ENCODE measurements around the gene PPARG.
A peak's percentile ranks its signal among the peaks of the same experiment; 100 is the strongest.

The PPARG gene

GRCh38 chr3:12345584-12346494 lies 57.0 kb downstream of the PPARG start:
- DNase-seq, result no peak

- no peak for DNase-seq
Measured at GRCh38 chr3:12347301-12347700, 58.4 kb downstream of the PPARG start.

DNA sequence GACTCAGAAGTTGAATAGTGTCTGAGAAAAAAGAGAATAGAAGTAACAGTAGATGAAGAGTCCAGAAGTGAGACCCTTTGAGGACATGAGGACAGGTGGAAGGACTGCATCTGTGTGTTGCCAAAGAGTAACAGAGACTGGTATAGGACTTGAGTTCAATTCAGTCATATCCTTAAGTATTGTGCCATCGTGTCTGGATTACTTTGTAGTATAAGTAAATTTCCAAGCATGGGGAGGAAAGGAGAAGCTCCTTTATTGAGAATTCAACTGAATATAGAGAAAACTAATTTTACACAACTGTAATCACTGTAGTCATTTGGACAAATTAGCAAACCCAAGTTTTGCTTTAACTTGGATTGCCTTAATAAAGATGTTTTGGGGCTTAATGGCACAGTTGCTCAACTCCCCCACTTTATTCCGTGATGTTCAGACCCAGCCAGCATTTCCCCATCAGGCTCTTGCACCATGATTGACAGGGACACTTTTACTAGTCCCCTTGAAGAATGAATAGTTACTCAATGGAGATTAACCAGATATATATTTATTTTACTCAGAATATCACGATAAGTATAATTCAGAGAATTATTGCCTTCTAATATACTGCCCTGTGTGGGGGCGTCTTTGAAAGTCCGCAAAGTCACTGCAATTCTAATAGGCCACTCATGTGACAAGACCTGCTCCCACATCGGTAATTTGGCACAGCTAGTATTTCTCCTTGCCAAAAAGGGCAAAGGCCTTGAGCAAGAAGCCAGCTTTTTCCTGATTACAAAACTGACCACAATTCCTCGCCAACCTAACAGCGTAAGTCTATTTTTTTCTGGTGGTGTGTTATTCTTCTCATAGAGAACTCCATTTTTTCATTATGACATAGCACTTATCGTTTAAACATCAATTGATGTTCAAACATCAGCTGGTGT lies 61.3 kb downstream of the PPARG start:
- no peak for DNase-seq

- no peak for DNase-seq
Measured at GRCh38 chr3:12351145-12351544, 62.3 kb downstream of the PPARG start.

- no peak for DNase-seq
Measured at GRCh38 chr3:12352253-12352652, 63.4 kb downstream of the PPARG start.

GRCh38 chr3:12352755-12353154 lies 63.9 kb downstream of the PPARG start:
- DNase-seq, result no peak

DNA sequence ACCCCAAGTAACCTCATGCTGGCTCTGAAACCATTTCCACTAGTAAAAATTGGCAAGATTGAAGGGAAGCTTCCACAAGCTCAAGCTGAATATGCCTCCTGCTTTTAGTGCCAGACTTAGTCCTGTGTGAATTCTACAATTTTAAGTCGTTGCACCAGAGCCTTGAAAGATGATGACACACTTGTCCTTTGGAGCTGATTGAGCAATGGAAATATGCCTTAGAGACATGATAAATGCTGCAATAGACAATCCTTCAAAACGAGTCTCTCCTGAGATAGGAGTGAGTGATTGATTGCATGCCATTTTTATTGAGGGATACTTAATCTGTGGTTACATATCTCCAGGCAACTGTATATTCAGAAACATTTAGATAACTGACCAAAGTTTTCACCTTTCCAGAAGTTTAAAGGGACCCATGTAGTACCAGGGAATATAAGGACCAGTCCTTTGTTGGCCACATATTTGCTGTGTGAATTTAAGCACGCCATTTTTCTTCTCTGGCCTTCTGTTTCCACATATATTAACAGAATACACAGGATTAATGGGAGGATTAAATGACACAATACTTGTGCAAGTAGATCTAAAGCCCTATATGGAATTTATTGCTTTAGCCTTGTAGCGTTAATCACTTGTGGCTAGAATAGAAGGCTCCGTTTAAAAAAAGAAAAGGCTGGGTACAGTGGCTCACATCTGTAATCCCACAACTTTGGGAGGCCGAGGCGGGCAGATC lies 65.1 kb downstream of the PPARG start:
- no peak for DNase-seq

GRCh38 chr3:12356175-12356574 lies 67.3 kb downstream of the PPARG start:
- DNase-seq, result peak; percentile 12

DNA sequence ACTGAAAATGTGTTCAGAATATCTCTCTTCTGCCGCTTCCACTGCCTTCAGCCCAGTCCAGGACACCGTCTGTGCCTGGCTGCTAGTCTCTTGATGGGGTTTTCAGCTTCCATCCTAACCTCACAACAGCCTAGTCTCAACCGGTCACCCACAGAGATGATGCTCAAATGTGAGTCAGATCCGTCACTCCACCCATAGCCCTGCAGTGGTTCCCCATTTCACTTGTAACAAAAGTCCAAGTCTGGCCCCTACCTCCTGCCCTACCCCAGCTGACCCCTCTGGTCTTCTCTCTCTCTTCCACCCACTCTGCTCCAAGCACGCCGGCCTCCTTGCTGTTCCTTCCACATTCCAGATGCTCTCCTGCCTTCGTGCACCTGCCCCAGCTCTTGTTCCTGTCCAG lies 68.1 kb downstream of the PPARG start:
- no peak for DNase-seq

GRCh38 chr3:12357456-12357855 lies 68.6 kb downstream of the PPARG start:
- no peak for DNase-seq

GRCh38 chr3:12363397-12364195 lies 74.7 kb downstream of the PPARG start:
- no peak for DNase-seq

- no peak for DNase-seq
Measured at GRCh38 chr3:12367346-12367745, 78.5 kb downstream of the PPARG start.

DNA sequence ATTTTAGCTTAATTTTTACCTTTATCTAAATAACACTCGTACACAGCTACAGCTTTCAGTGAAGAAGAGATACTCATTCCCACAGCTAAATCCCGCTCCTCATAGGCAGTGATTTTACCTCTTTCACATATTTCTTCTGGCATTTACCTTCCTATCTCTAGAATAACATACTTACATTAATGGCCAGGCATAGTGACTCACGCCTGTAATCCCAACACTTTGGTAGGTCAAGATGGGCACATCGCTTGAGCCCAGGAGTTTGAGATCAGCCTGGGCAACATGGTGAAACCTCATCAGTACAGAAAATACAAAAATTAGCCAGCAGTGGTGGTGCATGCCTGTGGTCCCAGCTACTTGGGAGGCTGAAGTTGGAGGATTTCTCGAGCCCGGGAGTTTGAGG lies 80.2 kb downstream of the PPARG start:
- no peak for DNase-seq

DNA sequence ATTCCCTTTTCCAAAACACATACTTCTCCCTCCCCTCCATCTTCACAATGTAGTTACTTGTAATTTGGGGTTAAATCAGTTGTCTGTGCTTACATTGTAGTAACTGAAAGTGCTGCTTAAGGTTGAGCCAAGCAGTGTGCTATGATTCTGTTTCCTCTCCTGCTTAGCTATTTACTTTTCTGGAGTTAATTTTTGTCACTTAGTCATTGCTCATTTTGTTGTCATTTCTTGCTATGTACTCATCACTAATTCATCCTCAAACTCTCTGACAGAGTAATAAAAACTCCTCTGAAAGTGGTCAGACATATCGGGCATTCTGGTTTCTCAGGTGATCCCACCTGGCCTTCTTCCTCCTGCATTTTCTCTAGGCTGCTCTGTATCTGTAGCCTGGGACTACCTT lies 80.7 kb downstream of the PPARG start:
- DNase-seq, result no peak

DNA sequence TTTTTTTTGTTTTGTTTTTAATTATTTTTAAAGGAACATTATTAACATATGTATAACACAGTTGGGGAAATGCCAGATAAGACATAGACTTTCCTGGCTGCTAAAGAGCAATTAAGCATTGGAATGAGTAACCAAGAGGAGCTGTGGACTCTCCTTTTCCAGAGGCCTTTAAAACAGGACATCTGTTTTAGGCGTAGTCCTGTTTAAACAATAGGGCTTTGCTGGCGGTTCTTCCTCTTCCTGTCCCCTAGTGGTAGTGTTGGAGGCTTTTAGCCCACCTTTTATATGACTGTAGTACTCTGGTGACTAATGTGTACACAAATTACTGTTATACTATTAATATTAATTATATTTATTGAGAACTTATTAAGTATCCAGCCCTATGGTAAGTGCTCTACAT lies 81.9 kb downstream of the PPARG start:
- DNase-seq, result no peak

DNA sequence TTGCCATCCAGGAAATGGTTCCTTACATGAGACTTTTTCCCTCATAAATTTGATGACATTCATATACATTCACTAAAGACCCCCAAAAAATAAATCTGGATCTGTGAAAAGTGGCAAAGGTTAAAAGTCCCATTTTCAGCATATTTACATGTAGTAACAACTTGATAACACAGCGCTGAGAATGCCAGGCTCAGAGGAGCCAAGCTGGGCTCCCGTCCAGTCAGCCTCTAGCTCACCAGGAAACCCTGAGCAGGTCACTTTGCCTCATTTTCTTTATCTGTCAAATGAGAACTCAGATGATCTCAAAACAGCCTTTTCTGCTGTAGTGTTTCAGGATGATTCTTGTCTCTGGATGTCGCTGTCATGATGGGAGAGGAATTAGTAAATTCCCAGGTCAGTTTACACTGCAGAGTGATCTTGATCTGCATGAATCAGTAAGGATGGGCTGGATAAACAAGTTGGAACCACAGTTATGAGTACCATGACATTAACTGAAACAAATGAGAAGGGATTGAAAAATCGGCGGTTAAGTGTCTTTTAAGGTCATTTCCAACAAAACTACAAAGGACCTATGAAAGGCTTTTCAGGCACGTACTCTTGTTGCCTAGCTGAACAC lies 82.8 kb downstream of the PPARG start:
- DNase-seq, result no peak

GRCh38 chr3:12372741-12373280 lies 83.9 kb downstream of the PPARG start:
- no peak for DNase-seq

GRCh38 chr3:12375572-12375971 lies 86.7 kb downstream of the PPARG start:
- no peak for DNase-seq

DNA sequence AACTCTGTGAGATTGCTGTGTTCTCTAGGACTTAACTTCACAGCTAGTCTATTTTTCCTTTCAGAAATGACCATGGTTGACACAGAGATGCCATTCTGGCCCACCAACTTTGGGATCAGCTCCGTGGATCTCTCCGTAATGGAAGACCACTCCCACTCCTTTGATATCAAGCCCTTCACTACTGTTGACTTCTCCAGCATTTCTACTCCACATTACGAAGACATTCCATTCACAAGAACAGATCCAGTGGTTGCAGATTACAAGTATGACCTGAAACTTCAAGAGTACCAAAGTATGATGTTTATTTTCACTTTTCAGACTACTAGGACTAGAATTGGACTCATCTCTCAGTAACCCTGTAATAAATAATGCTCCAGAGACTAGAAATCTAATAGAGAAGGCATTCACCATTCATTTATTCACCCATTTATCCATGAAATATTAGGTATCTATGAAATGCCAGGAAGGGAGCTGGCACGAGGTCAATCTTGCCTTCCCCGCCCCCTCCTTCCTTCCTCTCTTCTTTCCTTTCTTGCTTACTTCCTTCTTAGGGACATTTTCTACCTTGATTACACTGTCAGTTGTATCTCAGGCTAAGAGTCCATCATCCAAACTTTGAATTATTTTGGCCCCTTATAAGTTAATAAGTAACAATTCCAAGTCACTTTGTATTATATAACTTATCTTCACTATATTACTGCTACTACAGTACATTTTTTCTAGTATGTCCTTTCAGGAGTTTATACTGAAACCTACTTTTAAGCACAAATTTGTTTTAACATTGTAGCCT lies 91.0 kb downstream of the PPARG start:
- DNase-seq, result no peak

- DNase-seq, result no peak
Measured at GRCh38 chr3:12380461-12380860, 91.6 kb downstream of the PPARG start.

DNA sequence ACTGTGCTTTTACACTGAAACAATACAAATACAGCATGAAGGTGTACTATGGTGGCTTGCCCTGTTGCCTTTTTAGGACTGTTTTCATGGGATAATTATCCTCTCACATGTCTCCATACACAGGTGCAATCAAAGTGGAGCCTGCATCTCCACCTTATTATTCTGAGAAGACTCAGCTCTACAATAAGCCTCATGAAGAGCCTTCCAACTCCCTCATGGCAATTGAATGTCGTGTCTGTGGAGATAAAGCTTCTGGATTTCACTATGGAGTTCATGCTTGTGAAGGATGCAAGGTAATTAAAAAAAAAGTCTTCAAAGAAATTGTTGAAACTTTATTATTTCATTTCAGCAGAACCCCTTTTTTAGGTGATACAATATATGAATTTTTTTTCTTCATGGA lies 92.3 kb downstream of the PPARG start:
- DNase-seq, result no peak
